HEK293 (cell line): ENCODE data around the gene COG3.

Source experiments
- CTCF ChIA-PET: fragments of 350-600 bp; formaldehyde crosslinking; extraction: SDS; loops from one replicate; lab custom pipeline; 2021; ENCODE audit warnings: antibody characterized with exemption; lab: Yijun Ruan, JAX
- POLR2A ChIA-PET: fragments of 300-600 bp; formaldehyde crosslinking; extraction: SDS; loops from one replicate; lab custom pipeline; 2020; ENCODE audit warnings: antibody characterized with exemption, inconsistent platforms; lab: Yijun Ruan, JAX
- H3K27ac ChIP-seq: fragments of 200-500 bp; sonication (Bioruptor generic); 2 replicates; pipeline ENCODE4 v1.5.1; 2014; ENCODE audit warnings: low read depth, low read length, control low read depth, inconsistent platforms; ENCODE audit errors: extremely low read depth
- H3K36me3 ChIP-seq, 2 experiments: fragments of 200-500 bp in 1 of 2; sonication (Bioruptor generic) in 1 of 2; 1 replicate in 1 of 2; 2 replicates in 1 of 2; pipeline ENCODE4 v1.5.1; 2014 to 2017; ENCODE audit warnings: inconsistent platforms in 2 of 2, low read length in 2 of 2; ENCODE audit not compliant: control insufficient read depth in 2 of 2, insufficient read depth in 1 of 2
- H3K4me1 ChIP-seq: fragments of 200-500 bp; sonication (Bioruptor generic); 2 replicates; pipeline ENCODE4 v1.5.1; 2014; ENCODE audit warnings: mild to moderate bottlenecking, low read length, inconsistent platforms; ENCODE audit not compliant: control insufficient read depth, insufficient read depth
- H3K4me3 ChIP-seq: 2 replicates; pipeline ENCODE4 v1.5.1; 2011; ENCODE audit warnings: low read depth, mild to moderate bottlenecking, control low read depth, low read length, moderate library complexity
- H3K9me3 ChIP-seq: fragments of 200-500 bp; sonication (Bioruptor generic); 2 replicates; pipeline ENCODE4 v1.5.1; 2014; ENCODE audit warnings: low read depth, low read length, inconsistent platforms; ENCODE audit not compliant: control insufficient read depth, insufficient read depth
- HOXA7 ChIP-seq: sonication (generic); formaldehyde crosslinking; IDR thresholded peaks from 2 replicates; pipeline ENCODE4 v1.8.1; 2022; ENCODE audit warnings: missing genetic modification reagents, borderline replicate concordance
- HOXD13 ChIP-seq: sonication (generic); formaldehyde crosslinking; IDR thresholded peaks from 2 replicates; pipeline ENCODE4 v1.8.0; 2022; ENCODE audit warnings: missing genetic modification reagents, borderline replicate concordance
- PRDM10 ChIP-seq: fragments of 450-650 bp; formaldehyde crosslinking; IDR thresholded peaks from 2 replicates; pipeline ENCODE4 v1.5.1; 2016; ENCODE audit warnings: missing biosample characterization, missing genetic modification characterization
- PRDM6 ChIP-seq: fragments of 450-650 bp; formaldehyde crosslinking; IDR thresholded peaks from 2 replicates; pipeline ENCODE4 v1.5.1; 2017; ENCODE audit warnings: missing biosample characterization, missing genetic modification characterization
- SETDB1 ChIP-seq: IDR thresholded peaks from one replicate; pipeline ENCODE4 v1.6.1; 2017; ENCODE audit warnings: mild to moderate bottlenecking, low read length, moderate library complexity, mixed read lengths; ENCODE audit not compliant: insufficient read length
- YY1 ChIP-seq: fragments of 450-650 bp; formaldehyde crosslinking; IDR thresholded peaks from 2 replicates; pipeline ENCODE4 v1.5.1; 2018; ENCODE audit warnings: missing biosample characterization, missing genetic modification characterization
- ZBTB48 ChIP-seq: fragments of 450-650 bp; formaldehyde crosslinking; IDR thresholded peaks from 2 replicates; pipeline ENCODE4 v1.5.1; 2016; ENCODE audit warnings: missing biosample characterization, missing genetic modification characterization
- ZIC2 ChIP-seq: fragments of 450-650 bp; formaldehyde crosslinking; IDR thresholded peaks from 2 replicates; pipeline ENCODE4 v1.5.1; 2016; ENCODE audit warnings: missing biosample characterization, missing genetic modification characterization
- ZNF133 ChIP-seq: fragments of 450-650 bp; formaldehyde crosslinking; IDR thresholded peaks from 2 replicates; pipeline ENCODE4 v1.5.1; 2016; ENCODE audit warnings: missing biosample characterization, missing genetic modification characterization
- ZNF184 ChIP-seq: fragments of 450-650 bp; IDR thresholded peaks from 2 replicates; pipeline ENCODE4 v1.5.1; 2018; ENCODE audit warnings: missing biosample characterization, mild to moderate bottlenecking, missing genetic modification characterization
- ZNF2 ChIP-seq: fragments of 450-650 bp; formaldehyde crosslinking; IDR thresholded peaks from 2 replicates; pipeline ENCODE4 v1.5.1; 2016; ENCODE audit warnings: missing biosample characterization, missing genetic modification characterization
- ZNF202 ChIP-seq: fragments of 450-650 bp; formaldehyde crosslinking; IDR thresholded peaks from 2 replicates; pipeline ENCODE4 v1.5.1; 2016; ENCODE audit warnings: missing biosample characterization, missing genetic modification characterization, borderline replicate concordance
- ZNF248 ChIP-seq: fragments of 450-650 bp; formaldehyde crosslinking; IDR thresholded peaks from 2 replicates; pipeline ENCODE4 v1.5.1; 2017; ENCODE audit warnings: missing biosample characterization, missing genetic modification characterization
- ZNF341 ChIP-seq: fragments of 450-650 bp; formaldehyde crosslinking; IDR thresholded peaks from 2 replicates; pipeline ENCODE4; 2016; ENCODE audit warnings: low read depth, missing biosample characterization, missing genetic modification characterization
- ZNF48 ChIP-seq: fragments of 450-650 bp; formaldehyde crosslinking; IDR thresholded peaks from 2 replicates; pipeline ENCODE4 v1.5.1; 2016; ENCODE audit warnings: missing biosample characterization, missing genetic modification characterization
- ZNF548 ChIP-seq: fragments of 450-650 bp; formaldehyde crosslinking; IDR thresholded peaks from 2 replicates; pipeline ENCODE4 v1.5.1; 2016; ENCODE audit warnings: missing biosample characterization, missing genetic modification characterization
- ZNF555 ChIP-seq: fragments of 450-650 bp; formaldehyde crosslinking; conservative IDR thresholded peaks from 2 replicates; pipeline ENCODE4 v1.5.1; 2017; ENCODE audit warnings: missing biosample characterization, mild to moderate bottlenecking, missing genetic modification characterization, inconsistent platforms
- ZNF558 ChIP-seq: fragments of 450-650 bp; formaldehyde crosslinking; IDR thresholded peaks from 2 replicates; pipeline ENCODE4 v1.5.1; 2016; ENCODE audit warnings: missing biosample characterization, missing genetic modification characterization
- ZNF654 ChIP-seq: fragments of 450-650 bp; formaldehyde crosslinking; IDR thresholded peaks from 2 replicates; pipeline ENCODE4 v1.5.1; 2016; ENCODE audit warnings: low read depth, missing biosample characterization, missing genetic modification characterization
- ZNF670 ChIP-seq: fragments of 450-650 bp; formaldehyde crosslinking; IDR thresholded peaks from 2 replicates; pipeline ENCODE4 v1.5.1; 2016; ENCODE audit warnings: missing biosample characterization, missing genetic modification characterization, low read depth
- ZNF837 ChIP-seq: fragments of 450-650 bp; formaldehyde crosslinking; IDR thresholded peaks from 2 replicates; pipeline ENCODE4 v1.5.1; 2016; ENCODE audit warnings: missing biosample characterization, missing genetic modification characterization
- TF ChIP-seq, protein P1 (sequence below): fragments of 450-650 bp; formaldehyde crosslinking; IDR thresholded peaks from 2 replicates; pipeline ENCODE4 v1.5.1; 2017; ENCODE audit warnings: missing biosample characterization, mild to moderate bottlenecking, missing genetic modification characterization, moderate library complexity

Gene COG3

GRCh38 chr13:45490068-45490467, 25.3 kb downstream of the COG3 start:
- Histone ChIP-seq H3K4me1 (no peaks in the 10 kb centered on the region), H3K36me3 (peaks cover 14 to 32% of the 10 kb centered on the region in 2 experiments), H3K9me3 (no peaks in the 10 kb centered on the region), H3K4me3 (no peak overlapping the region), H3K27ac (no peak overlapping the region)
- ChIA-PET POLR2A (no interaction called here), CTCF (interaction anchor here (0.6 kb wide), 1 partner anchor 10 kb away, joined by 3 read pairs; no protein-coding TSS in a partner anchor)
- TF ChIP-seq ZNF654 (peak; percentile 15; the same call in 1 of the 2 replicates), HOXD13 (CRISPR knock-in tag) (no peak)

DNA sequence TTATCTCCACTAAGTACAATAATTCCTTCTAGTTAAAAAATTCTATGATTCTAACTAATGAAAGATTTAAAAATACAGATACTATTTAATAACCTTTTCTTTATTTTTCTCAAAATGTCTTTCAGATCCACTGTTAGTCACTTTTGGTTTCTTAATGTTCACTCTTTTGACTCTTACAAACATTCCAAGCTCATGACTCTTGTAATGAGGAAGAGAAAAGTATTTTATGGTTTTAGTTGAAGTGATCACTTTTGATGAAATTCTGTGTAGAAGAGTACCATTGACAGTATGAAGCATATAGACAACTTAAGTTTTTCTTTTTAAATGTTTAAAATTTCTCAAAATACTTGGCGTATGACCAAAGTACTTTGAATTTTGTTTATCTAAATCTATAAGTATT, 27.8 kb downstream of the COG3 start:
- Histone ChIP-seq H3K9me3 (no peaks in the 10 kb centered on the region), H3K4me3 (no peak overlapping the region), H3K4me1 (no peaks in the 10 kb centered on the region), H3K36me3 (peaks cover 21 to 36% of the 10 kb centered on the region in 2 experiments), H3K27ac (no peak overlapping the region)
- ChIA-PET POLR2A (no interaction called here), CTCF (interaction anchor here (1.2 kb wide), 1 partner anchor 11 kb away, joined by 3 read pairs; no protein-coding TSS in a partner anchor)
- TF ChIP-seq ZNF184 (no peak), PRDM10 (no peak), ZNF837 (tag by site-specific recombination) (no peak), ZNF555 (no peak), ZNF202 (tag by site-specific recombination) (no peak), ZNF248 (tag by site-specific recombination) (no peak), ZIC2 (tag by site-specific recombination) (no peak), ZNF48 (tag by site-specific recombination) (no peak), ZNF133 (tag by site-specific recombination) (no peak), ZNF670 (tag by site-specific recombination) (no peak), SETDB1 (no peak), HOXA7 (CRISPR knock-in tag) (no peak), ZNF341 (tag by site-specific recombination) (no peak), ZNF2 (tag by site-specific recombination) (no peak)
- TF ChIP-seq, protein P1, sequence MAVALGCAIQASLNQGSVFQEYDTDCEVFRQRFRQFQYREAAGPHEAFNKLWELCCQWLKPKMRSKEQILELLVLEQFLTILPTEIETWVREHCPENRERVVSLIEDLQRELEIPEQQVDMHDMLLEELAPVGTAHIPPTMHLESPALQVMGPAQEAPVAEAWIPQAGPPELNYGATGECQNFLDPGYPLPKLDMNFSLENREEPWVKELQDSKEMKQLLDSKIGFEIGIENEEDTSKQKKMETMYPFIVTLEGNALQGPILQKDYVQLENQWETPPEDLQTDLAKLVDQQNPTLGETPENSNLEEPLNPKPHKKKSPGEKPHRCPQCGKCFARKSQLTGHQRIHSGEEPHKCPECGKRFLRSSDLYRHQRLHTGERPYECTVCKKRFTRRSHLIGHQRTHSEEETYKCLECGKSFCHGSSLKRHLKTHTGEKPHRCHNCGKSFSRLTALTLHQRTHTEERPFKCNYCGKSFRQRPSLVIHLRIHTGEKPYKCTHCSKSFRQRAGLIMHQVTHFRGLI (tag by site-specific recombination): no peak

- Histone ChIP-seq H3K4me3 (no peak overlapping the region), H3K9me3 (no peaks in the 10 kb centered on the region; the same call in 1 of the 2 replicates), H3K4me1 (no peaks in the 10 kb centered on the region), H3K27ac (no peak overlapping the region), H3K36me3 (peaks cover 24 to 37% of the 10 kb centered on the region in 2 experiments)
- no peak for TF ChIP-seq YY1 (tag by site-specific recombination)
- no peak for TF ChIP-seq ZNF558 (tag by site-specific recombination)
- no peak for TF ChIP-seq ZNF548 (tag by site-specific recombination)
- no peak for TF ChIP-seq PRDM6 (tag by site-specific recombination)
- TF ChIP-seq ZBTB48 (tag by site-specific recombination): no peak
- ChIA-PET POLR2A (no interaction called here), CTCF (no interaction called here)
Measured at GRCh38 chr13:45496942-45497341, 32.2 kb downstream of the COG3 start.
